ENCODE data around the gene CPNE8. TPM values are rescaled to one million over a fixed set of nuclear protein-coding genes. Genes with fewer than 3 reads are reported as not detected.

The CPNE8 gene
- total RNA-seq, 1 donor from 2014 or later = 3.2 TPM

- Mint-ChIP-seq H3K27ac (no peak overlapping the region), H3K36me3 (no peaks in the 10 kb centered on the region), H3K27me3 (no peaks in the 10 kb centered on the region), H3K4me1 (ENCODE audit: unreplicated experiment) (no peaks in the 10 kb centered on the region), H3K4me3 (no peak overlapping the region), H3K9me3 (no peaks in the 10 kb centered on the region)
- no peak for DNase-seq (ENCODE audit: extremely low spot score, unreplicated experiment)
- no peak for TF ChIP-seq CTCF (conservative IDR thresholded peaks at IDR 0.05)
Measured at GRCh38 chr12:38878333-38878705, 27.1 kb downstream of the CPNE8 start.

GRCh38 chr12:38875586-38876228 is 29.7 kb downstream of the CPNE8 start:
- Mint-ChIP-seq H3K27ac (no peak overlapping the region), H3K36me3 (no peaks in the 10 kb centered on the region), H3K4me1 (ENCODE audit: unreplicated experiment) (no peaks in the 10 kb centered on the region), H3K9me3 (no peaks in the 10 kb centered on the region), H3K4me3 (no peak overlapping the region), H3K27me3 (no peaks in the 10 kb centered on the region)
- TF ChIP-seq CTCF (conservative IDR thresholded peaks at IDR 0.05) = no peak
- DNase-seq (ENCODE audit: extremely low spot score, unreplicated experiment) = no peak

- TF ChIP-seq CTCF (conservative IDR thresholded peaks at IDR 0.05) = no peak
- H3K27ac Mint-ChIP-seq = no peak overlapping the region
- H3K9me3 Mint-ChIP-seq = no peaks in the 10 kb centered on the region
- no peak overlapping the region for H3K4me3 Mint-ChIP-seq
- H3K27me3 Mint-ChIP-seq = no peaks in the 10 kb centered on the region
- DNase-seq (ENCODE audit: extremely low spot score, unreplicated experiment) = no peak
- no peaks in the 10 kb centered on the region for H3K36me3 Mint-ChIP-seq
- no peaks in the 10 kb centered on the region for H3K4me1 Mint-ChIP-seq (ENCODE audit: unreplicated experiment)
Measured at GRCh38 chr12:38872561-38872960, 32.8 kb downstream of the CPNE8 start.

- Mint-ChIP-seq H3K4me1 (ENCODE audit: unreplicated experiment) (no peaks in the 10 kb centered on the region), H3K9me3 (no peaks in the 10 kb centered on the region), H3K4me3 (no peak overlapping the region), H3K27ac (no peak overlapping the region), H3K36me3 (no peaks in the 10 kb centered on the region), H3K27me3 (no peaks in the 10 kb centered on the region)
- no peak for DNase-seq (ENCODE audit: extremely low spot score, unreplicated experiment)
- no peak for TF ChIP-seq CTCF (conservative IDR thresholded peaks at IDR 0.05)
Measured at GRCh38 chr12:38872156-38872555, 33.2 kb downstream of the CPNE8 start.

- DNase-seq (ENCODE audit: extremely low spot score, unreplicated experiment) = no peak
- H3K36me3 Mint-ChIP-seq = no peaks in the 10 kb centered on the region
- no peak overlapping the region for H3K27ac Mint-ChIP-seq
- H3K27me3 Mint-ChIP-seq = no peaks in the 10 kb centered on the region
- H3K4me1 Mint-ChIP-seq (ENCODE audit: unreplicated experiment) = no peaks in the 10 kb centered on the region
- TF ChIP-seq CTCF (conservative IDR thresholded peaks at IDR 0.05) = no peak
- no peaks in the 10 kb centered on the region for H3K9me3 Mint-ChIP-seq
- H3K4me3 Mint-ChIP-seq = no peak overlapping the region
Measured at GRCh38 chr12:38869036-38869435, 36.4 kb downstream of the CPNE8 start.

GRCh38 chr12:38850461-38850860 is 54.9 kb downstream of the CPNE8 start:
- H3K27me3 Mint-ChIP-seq = no peaks in the 10 kb centered on the region
- H3K27ac Mint-ChIP-seq = no peak overlapping the region
- TF ChIP-seq CTCF (conservative IDR thresholded peaks at IDR 0.05) = no peak
- no peak overlapping the region for H3K4me3 Mint-ChIP-seq
- no peaks in the 10 kb centered on the region for H3K4me1 Mint-ChIP-seq (ENCODE audit: unreplicated experiment)
- DNase-seq (ENCODE audit: extremely low spot score, unreplicated experiment) = no peak
- H3K9me3 Mint-ChIP-seq = no peaks in the 10 kb centered on the region
- no peaks in the 10 kb centered on the region for H3K36me3 Mint-ChIP-seq
